22Rv1 (cell line): ENCODE measurements around the gene FIP1L1.

Source experiments
- CTCF ChIP-seq: fragments of 450-650 bp; IDR thresholded peaks from 2 replicates; pipeline ENCODE4 v1.5.1; 2017; ENCODE audit warnings: mild to moderate bottlenecking
- ZFX ChIP-seq: fragments of 450-650 bp; IDR thresholded peaks from 2 replicates; pipeline ENCODE4 v1.6.1; 2017; ENCODE audit warnings: antibody characterized with exemption, borderline replicate concordance

DNA sequence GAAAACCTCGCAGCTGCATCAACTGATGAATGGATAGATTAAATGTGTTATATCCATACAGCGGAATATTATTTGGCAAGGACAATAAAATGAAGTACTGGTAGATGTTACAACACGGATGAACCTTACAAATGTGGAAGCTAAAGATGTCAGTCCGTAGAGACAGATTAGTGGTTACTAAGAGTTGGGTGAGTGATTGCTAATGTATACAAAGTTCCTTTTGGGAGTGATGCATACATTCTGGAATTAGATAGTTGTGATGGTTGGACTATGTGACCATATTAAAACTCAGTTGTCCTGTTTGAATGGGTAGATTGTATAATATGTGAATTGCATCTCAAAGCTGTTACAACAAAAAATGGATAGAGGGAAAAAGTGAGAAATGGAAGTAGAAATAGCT lies 2.8 kb downstream of the FIP1L1 start:
- TF ChIP-seq CTCF (no peak), ZFX (no peak)
